CD4-positive, alpha-beta T cell (primary cell): ENCODE measurements around the gene SETD4. TPM values are rescaled to one million over a fixed set of nuclear protein-coding genes. Genes with fewer than 3 reads are reported as not detected.

Experiments used
- ATAC-seq: fragments of 200-7000 bp; cut with Tn5 transposase; one replicate; pipeline ENCODE4 v1.10.0; 2022; ENCODE audit warnings: mild to moderate bottlenecking; ENCODE audit not compliant: poor library complexity
- CTCF ChIA-PET: fragments of 350-600 bp; sonication (Branson Sonifier 250); formaldehyde crosslinking; loops from one replicate; lab custom pipeline; 2021; ENCODE audit warnings: antibody characterized with exemption, inconsistent platforms; lab: Charles Lee
- POLR2A ChIA-PET: fragments of 350-600 bp; sonication (Branson Sonifier 250); formaldehyde crosslinking; loops from one replicate; lab custom pipeline; 2021; ENCODE audit warnings: antibody characterized with exemption, inconsistent platforms; lab: Charles Lee
- DNase-seq, 14 experiments: peaks; one replicate each; pipeline ENCODE4 v3.0.0-alpha.2; 2013 to 2020; ENCODE audit warnings: mixed read lengths in 2 of 14
- H3K27ac ChIP-seq, 2 donors: one replicate each; pipeline versions ENCODE4 v1.5.1 to v1.7.0; 2013; ENCODE audit warnings: low read length in 2 of 2, low read depth in 1 of 2, mild to moderate bottlenecking in 1 of 2
- H3K27me3 ChIP-seq, 2 experiments: 1 replicate in 1 of 2; 2 replicates in 1 of 2; pipeline versions ENCODE4 v1.6.1 to v1.7.0; 2013; ENCODE audit warnings: low read length in 2 of 2, control low read depth in 1 of 2, mild to moderate bottlenecking in 1 of 2, moderate library complexity in 1 of 2; ENCODE audit not compliant: insufficient read depth in 2 of 2, control insufficient read depth in 1 of 2
- H3K36me3 ChIP-seq: one replicate; pipeline ENCODE4 v1.6.1; 2013; ENCODE audit warnings: low read length, control low read depth; ENCODE audit not compliant: insufficient read depth
- H3K4me1 ChIP-seq: one replicate; pipeline ENCODE4 v1.6.1; 2013; ENCODE audit warnings: low read length, control low read depth; ENCODE audit not compliant: insufficient read depth
- H3K4me3 ChIP-seq: one replicate; pipeline ENCODE4 v1.5.1; 2013; ENCODE audit warnings: mild to moderate bottlenecking, low read length, moderate library complexity
- H3K9me3 ChIP-seq, 2 experiments: 1 replicate in 1 of 2; 2 replicates in 1 of 2; pipeline versions ENCODE4 v1.6.1 to v1.7.0; 2013; ENCODE audit warnings: low read length in 2 of 2, mild to moderate bottlenecking in 2 of 2, control low read depth in 1 of 2, moderate library complexity in 1 of 2; ENCODE audit not compliant: control insufficient read depth in 1 of 2, insufficient read depth in 1 of 2
- H3K27ac Mint-ChIP-seq: one replicate; pipeline ENCODE4 v1.8.0; 2020; ENCODE audit warnings: mixed read lengths
- H3K27me3 Mint-ChIP-seq: one replicate; pipeline ENCODE4 v1.8.0; 2021; ENCODE audit warnings: mixed read lengths
- H3K36me3 Mint-ChIP-seq: one replicate; pipeline ENCODE4 v1.8.0; 2021; ENCODE audit warnings: low read depth, mixed read lengths
- H3K4me1 Mint-ChIP-seq: one replicate; pipeline ENCODE4 v1.8.0; 2021; ENCODE audit warnings: low read depth, mixed read lengths
- H3K4me3 Mint-ChIP-seq: one replicate; pipeline ENCODE4 v1.8.0; 2020; ENCODE audit warnings: mild to moderate bottlenecking, mixed read lengths
- H3K9me3 Mint-ChIP-seq: one replicate; pipeline ENCODE4 v1.8.0; 2020; ENCODE audit warnings: mixed read lengths
- CTCF ChIP-seq: fragments of 200-600 bp; IDR thresholded peaks from one replicate; pipeline ENCODE4 v1.8.0; 2022; ENCODE audit warnings: antibody characterized with exemption, mild to moderate bottlenecking
- intact Hi-C, 2 experiments: fragments of 100-400 bp; cut with DNase I in 1 of 2; cut with micrococcal nuclease in 1 of 2; formaldehyde crosslinking; loops; one replicate each; pipeline versions ENCODE4 v1.15.1 to v1.9.0; 2023 to 2025; cut with DNase I, micrococcal nuclease
- total RNA-seq, 174 experiments: library from RNA in 2 of 174; stranded (reverse) in 2 of 174; gene quantifications; one replicate each; pipeline ENCODE4 v1.2.3 and lab custom pipeline; 2021 to 2026

Gene SETD4
- total RNA-seq, 2 experiments from 2014 or later, result 10.8 to 12.3 TPM

- H3K36me3 Mint-ChIP-seq, result no peaks in the 10 kb centered on the region
- ChIA-PET POLR2A (no interaction called here), CTCF (no interaction called here)
- intact Hi-C loops, result no loop called here
- ATAC-seq (no peak), DNase-seq (no peak)
- H3K27me3 Mint-ChIP-seq, result peaks cover 55% of the 10 kb centered on the region
- TF ChIP-seq CTCF, result no peak
- no peak overlapping the region for H3K4me3 ChIP-seq
- no peaks in the 10 kb centered on the region for H3K9me3 Mint-ChIP-seq
- H3K4me1 Mint-ChIP-seq, result no peaks in the 10 kb centered on the region
- no peak overlapping the region for H3K4me3 Mint-ChIP-seq
- H3K9me3 ChIP-seq, result no peaks in the 10 kb centered on the region
- H3K4me1 ChIP-seq, result no peaks in the 10 kb centered on the region
- peaks cover 5 to 12% of the 10 kb centered on the region in 2 experiments for H3K27me3 ChIP-seq
- no peaks in the 10 kb centered on the region for H3K36me3 ChIP-seq
- H3K27ac ChIP-seq, result no peak overlapping the region
- no peak overlapping the region for H3K27ac Mint-ChIP-seq
These were observed 75.5 kb downstream of the SETD4 start for GRCh38 chr21:35984654-35985361.

Other genes starting within 250 kb of the SETD4 start
- gene CBR1, start 9.5 kb upstream of the SETD4 start, total RNA-seq, result 1 to 10 TPM; 5.2 to 6.8 TPM
- gene CBR3, start 74.6 kb upstream of the SETD4 start, total RNA-seq, result 1 to 10 TPM; 2.6 to 3.0 TPM
- 10 to 100 TPM; 11.0 to 12.7 TPM for gene DOP1B, start 96.3 kb upstream of the SETD4 start, total RNA-seq